HEK293 (cell line): Measurements from ENCODE around the gene GABRR1.

Source experiments
- REST ChIP-seq: fragments of 450-650 bp; formaldehyde crosslinking; IDR thresholded peaks from 2 replicates; pipeline ENCODE4 v1.5.1; 2016; ENCODE audit warnings: missing biosample characterization, missing genetic modification characterization
- ZBTB49 ChIP-seq: fragments of 450-650 bp; formaldehyde crosslinking; IDR thresholded peaks from 2 replicates; pipeline ENCODE4 v1.5.1; 2016; ENCODE audit warnings: missing biosample characterization, missing genetic modification characterization, low read depth
- ZNF23 ChIP-seq: fragments of 450-650 bp; formaldehyde crosslinking; IDR thresholded peaks from 2 replicates; pipeline ENCODE4 v1.5.1; 2016; ENCODE audit warnings: missing biosample characterization, missing genetic modification characterization, borderline replicate concordance
- ZNF239 ChIP-seq: fragments of 450-650 bp; formaldehyde crosslinking; IDR thresholded peaks from 2 replicates; pipeline ENCODE4 v1.5.1; 2016; ENCODE audit warnings: missing biosample characterization, missing genetic modification characterization
- ZNF274 ChIP-seq, 2 experiments: fragments of 200-500 bp in 1 of 2; fragments of 450-650 bp in 1 of 2; sonication (Bioruptor generic) in 1 of 2; formaldehyde crosslinking in 1 of 2; IDR thresholded peaks; 2 replicates each; pipeline versions ENCODE4 v1.5.1 to v1.6.1; 2014 to 2016; ENCODE audit warnings: borderline replicate concordance in 1 of 2, inconsistent platforms in 1 of 2, low read length in 1 of 2, missing biosample characterization in 1 of 2, missing genetic modification characterization in 1 of 2
- ZNF341 ChIP-seq: fragments of 450-650 bp; formaldehyde crosslinking; IDR thresholded peaks from 2 replicates; pipeline ENCODE4; 2016; ENCODE audit warnings: low read depth, missing biosample characterization, missing genetic modification characterization
- ZNF391 ChIP-seq: fragments of 450-650 bp; formaldehyde crosslinking; IDR thresholded peaks from 2 replicates; pipeline ENCODE4 v1.5.1; 2016; ENCODE audit warnings: low read depth, missing biosample characterization, missing genetic modification characterization, borderline replicate concordance
- TF ChIP-seq, protein P1 (sequence below): fragments of 450-650 bp; formaldehyde crosslinking; IDR thresholded peaks from 2 replicates; pipeline ENCODE4 v1.5.1; 2016; ENCODE audit warnings: missing biosample characterization, missing genetic modification characterization
- TF ChIP-seq, protein P2 (sequence below): fragments of 450-650 bp; formaldehyde crosslinking; IDR thresholded peaks from 2 replicates; pipeline ENCODE4 v1.5.1; 2016; ENCODE audit warnings: missing biosample characterization, missing genetic modification characterization

DNA sequence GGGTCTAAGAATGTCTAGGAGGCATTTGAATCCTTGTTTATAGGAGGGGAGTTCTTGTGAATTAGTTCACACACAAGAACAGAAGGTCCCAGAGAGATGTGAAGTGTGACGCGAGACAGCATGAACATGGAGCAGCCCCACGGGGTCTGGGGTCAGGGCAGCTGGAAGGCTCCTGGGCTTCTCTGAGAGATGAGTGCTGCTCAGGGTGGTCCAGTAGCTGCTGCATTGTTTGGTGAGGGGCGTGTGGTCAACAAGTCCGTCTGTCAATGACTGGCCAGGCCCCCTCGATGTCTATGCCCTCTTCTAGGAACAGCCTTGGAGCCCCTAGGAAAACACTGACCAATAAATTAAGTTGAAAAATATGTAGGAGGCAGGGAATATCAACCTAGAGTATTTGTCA is 40.2 kb upstream of the GABRR1 start:
- TF ChIP-seq, protein P1, sequence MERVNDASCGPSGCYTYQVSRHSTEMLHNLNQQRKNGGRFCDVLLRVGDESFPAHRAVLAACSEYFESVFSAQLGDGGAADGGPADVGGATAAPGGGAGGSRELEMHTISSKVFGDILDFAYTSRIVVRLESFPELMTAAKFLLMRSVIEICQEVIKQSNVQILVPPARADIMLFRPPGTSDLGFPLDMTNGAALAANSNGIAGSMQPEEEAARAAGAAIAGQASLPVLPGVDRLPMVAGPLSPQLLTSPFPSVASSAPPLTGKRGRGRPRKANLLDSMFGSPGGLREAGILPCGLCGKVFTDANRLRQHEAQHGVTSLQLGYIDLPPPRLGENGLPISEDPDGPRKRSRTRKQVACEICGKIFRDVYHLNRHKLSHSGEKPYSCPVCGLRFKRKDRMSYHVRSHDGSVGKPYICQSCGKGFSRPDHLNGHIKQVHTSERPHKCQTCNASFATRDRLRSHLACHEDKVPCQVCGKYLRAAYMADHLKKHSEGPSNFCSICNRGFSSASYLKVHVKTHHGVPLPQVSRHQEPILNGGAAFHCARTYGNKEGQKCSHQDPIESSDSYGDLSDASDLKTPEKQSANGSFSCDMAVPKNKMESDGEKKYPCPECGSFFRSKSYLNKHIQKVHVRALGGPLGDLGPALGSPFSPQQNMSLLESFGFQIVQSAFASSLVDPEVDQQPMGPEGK: no peak
- TF ChIP-seq ZNF23: no peak
- TF ChIP-seq, protein P2, sequence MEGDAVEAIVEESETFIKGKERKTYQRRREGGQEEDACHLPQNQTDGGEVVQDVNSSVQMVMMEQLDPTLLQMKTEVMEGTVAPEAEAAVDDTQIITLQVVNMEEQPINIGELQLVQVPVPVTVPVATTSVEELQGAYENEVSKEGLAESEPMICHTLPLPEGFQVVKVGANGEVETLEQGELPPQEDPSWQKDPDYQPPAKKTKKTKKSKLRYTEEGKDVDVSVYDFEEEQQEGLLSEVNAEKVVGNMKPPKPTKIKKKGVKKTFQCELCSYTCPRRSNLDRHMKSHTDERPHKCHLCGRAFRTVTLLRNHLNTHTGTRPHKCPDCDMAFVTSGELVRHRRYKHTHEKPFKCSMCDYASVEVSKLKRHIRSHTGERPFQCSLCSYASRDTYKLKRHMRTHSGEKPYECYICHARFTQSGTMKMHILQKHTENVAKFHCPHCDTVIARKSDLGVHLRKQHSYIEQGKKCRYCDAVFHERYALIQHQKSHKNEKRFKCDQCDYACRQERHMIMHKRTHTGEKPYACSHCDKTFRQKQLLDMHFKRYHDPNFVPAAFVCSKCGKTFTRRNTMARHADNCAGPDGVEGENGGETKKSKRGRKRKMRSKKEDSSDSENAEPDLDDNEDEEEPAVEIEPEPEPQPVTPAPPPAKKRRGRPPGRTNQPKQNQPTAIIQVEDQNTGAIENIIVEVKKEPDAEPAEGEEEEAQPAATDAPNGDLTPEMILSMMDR (tag by site-specific recombination): no peak
- TF ChIP-seq ZBTB49: no peak
- TF ChIP-seq ZNF391: no peak
- no peak for TF ChIP-seq ZNF341 (tag by site-specific recombination)
- no peak for TF ChIP-seq REST (tag by site-specific recombination)
- TF ChIP-seq ZNF239: no peak
- TF ChIP-seq ZNF274 (IDR thresholded peaks at IDR 0.05; ENCODE audit: low read length): no peak
- no peak for TF ChIP-seq ZNF274 (tag by site-specific recombination; IDR thresholded peaks at IDR 0.05; ENCODE audit: borderline replicate concordance)
